T-helper 1 cell treated with Interleukin-12 subunit alpha and Interleukin-12 subunit beta and Interleukin-4 antibody, amounts not matched to agents 30 μg/mL and 1 μg/mL, for 36 hours (primary cell): Measurements from ENCODE around the gene NOX4.
"Not testable (repeated sequence)": the region's sequence is repeated elsewhere in the genome, so short reads cannot be mapped to it uniquely, and the experiment has no call there.

ENCODE experiments used
- H3K27ac Mint-ChIP-seq: one replicate; pipeline ENCODE4 v1.8.0; 2021; ENCODE audit warnings: mild to moderate bottlenecking, mixed read lengths
- H3K27me3 Mint-ChIP-seq: one replicate; pipeline ENCODE4 v1.8.0; 2021; ENCODE audit warnings: low read depth, mixed read lengths
- H3K36me3 Mint-ChIP-seq: one replicate; pipeline ENCODE4 v1.8.0; 2021; ENCODE audit warnings: low read depth, mixed read lengths
- H3K4me1 Mint-ChIP-seq: one replicate; pipeline ENCODE4 v1.8.0; 2021; ENCODE audit warnings: low read depth, mixed read lengths
- H3K4me3 Mint-ChIP-seq: one replicate; pipeline ENCODE4 v1.8.0; 2021; ENCODE audit warnings: mild to moderate bottlenecking, moderate library complexity, mixed read lengths
- H3K9me3 Mint-ChIP-seq: one replicate; pipeline ENCODE4 v1.8.0; 2021; ENCODE audit warnings: mixed read lengths

Gene NOX4

DNA sequence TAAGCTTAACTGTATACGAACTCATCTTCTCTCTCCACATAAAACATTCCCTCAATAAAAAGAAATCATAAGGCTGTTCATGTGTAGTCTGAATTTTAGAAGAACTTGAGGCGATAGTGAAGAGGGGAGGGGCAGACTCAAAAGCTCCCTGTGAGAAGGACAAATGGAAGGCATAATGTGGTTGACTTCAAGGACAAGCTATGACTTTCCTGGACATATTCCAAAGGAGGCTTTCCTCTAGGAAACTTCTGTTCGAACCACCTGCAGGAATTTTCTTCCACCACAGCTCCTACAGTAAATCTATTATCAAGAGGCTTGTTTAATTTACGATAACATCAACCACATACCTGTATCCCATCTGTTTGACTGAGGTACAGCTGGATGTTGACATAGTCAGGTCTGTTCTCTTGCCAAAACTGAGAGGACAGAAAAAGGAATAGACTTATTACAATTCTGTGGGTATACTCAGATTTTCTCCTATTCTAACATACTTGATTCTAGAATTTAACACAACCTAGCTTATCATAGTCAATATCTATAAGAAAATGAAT lies 154.0 kb downstream of the NOX4 start:
- not testable (repeated sequence) for H3K27ac Mint-ChIP-seq, H3K4me1 Mint-ChIP-seq, H3K27me3 Mint-ChIP-seq, H3K4me3 Mint-ChIP-seq, H3K9me3 Mint-ChIP-seq, H3K36me3 Mint-ChIP-seq

DNA sequence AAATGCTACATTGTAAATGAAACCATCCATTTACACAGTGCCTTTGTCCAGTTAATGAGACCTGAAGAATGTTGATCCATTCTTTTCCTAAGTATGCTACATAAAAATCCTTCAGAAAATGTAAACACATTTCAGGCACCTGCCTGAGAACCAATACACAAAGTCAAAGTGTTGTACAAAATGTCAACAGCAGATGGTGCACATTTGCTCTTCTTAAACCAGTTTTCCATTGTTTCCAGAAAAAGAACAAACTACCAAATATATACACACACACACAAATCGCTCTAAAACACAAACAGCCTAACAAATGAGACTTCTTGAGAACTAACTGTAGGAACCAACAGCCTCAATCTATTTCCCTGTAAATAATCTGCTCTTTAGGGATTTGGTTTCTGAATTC lies 157.5 kb downstream of the NOX4 start:
- H3K27ac Mint-ChIP-seq, H3K4me3 Mint-ChIP-seq, H3K9me3 Mint-ChIP-seq, H3K36me3 Mint-ChIP-seq, H3K27me3 Mint-ChIP-seq, H3K4me1 Mint-ChIP-seq: not testable (repeated sequence)

DNA sequence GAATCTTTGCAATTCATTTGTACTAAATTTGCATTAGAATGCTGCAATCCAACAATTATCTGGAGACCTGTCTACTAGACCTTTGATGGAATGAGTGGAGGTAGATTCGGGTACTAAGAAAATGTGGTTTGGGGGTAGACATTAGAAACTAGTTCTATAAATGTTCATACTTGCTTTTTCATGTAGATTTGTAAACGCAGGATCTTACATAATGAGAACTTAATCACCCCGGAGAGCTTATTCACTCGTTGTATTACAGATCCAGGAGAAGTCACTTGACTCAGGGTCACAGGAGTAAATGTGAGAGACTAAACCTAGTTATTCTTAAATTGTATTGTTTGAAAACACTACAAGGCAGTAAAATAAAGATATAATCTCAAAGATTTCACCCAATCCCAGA lies 159.2 kb downstream of the NOX4 start:
- H3K27ac Mint-ChIP-seq, result not testable (repeated sequence)

DNA sequence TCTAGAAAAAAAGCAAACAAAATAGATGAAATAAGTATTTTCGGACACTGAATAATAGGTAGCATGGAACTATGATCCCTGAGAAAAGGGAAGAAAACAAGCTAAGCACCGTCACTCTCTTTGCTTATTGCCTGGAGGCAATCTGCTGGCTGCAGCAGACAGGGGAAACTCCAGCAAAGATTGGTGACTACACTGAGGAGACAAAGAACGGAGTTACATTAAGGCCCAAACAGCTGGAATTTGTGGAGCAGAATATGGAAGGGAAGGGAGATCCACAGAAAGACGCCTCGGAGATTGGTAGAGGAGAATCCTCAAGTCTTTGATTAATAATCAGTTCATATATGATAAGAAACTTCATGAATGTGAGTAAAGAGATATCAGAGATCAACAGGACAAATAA lies 163.3 kb downstream of the NOX4 start:
- Mint-ChIP-seq H3K27me3 (no peaks in the 10 kb centered on the region), H3K9me3 (no peaks in the 10 kb centered on the region), H3K27ac (no peak overlapping the region), H3K4me1 (no peaks in the 10 kb centered on the region), H3K36me3 (no peaks in the 10 kb centered on the region), H3K4me3 (no peak overlapping the region)

More for the DNA sequence above, 159.2 kb downstream of the NOX4 start:
- not testable (repeated sequence) for H3K36me3 Mint-ChIP-seq, H3K4me1 Mint-ChIP-seq, H3K27me3 Mint-ChIP-seq, H3K9me3 Mint-ChIP-seq, H3K4me3 Mint-ChIP-seq

DNA sequence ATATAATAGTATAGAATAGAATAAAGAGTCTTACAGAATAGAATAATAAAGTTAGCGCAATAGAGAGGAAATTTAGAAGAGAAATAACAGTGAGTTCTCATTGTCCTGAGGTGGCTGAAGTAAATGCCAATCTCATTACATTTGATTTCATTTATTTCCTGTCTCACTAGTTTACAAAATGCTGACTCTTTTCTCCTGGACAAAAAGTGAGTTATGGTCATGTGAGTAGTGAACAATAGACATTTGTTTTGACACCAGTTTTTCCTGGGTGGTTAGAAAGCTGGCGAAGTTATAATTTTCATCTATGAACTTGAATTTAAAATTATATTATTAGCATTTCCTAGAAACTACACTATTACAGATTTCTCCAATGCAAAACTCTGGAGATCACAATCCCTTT lies 169.8 kb downstream of the NOX4 start:
- no peaks in the 10 kb centered on the region for H3K36me3 Mint-ChIP-seq
- no peak overlapping the region for H3K27ac Mint-ChIP-seq
- H3K27me3 Mint-ChIP-seq, result no peaks in the 10 kb centered on the region
- peaks cover 6% of the 10 kb centered on the region for H3K9me3 Mint-ChIP-seq
- H3K4me1 Mint-ChIP-seq, result no peaks in the 10 kb centered on the region
- no peak overlapping the region for H3K4me3 Mint-ChIP-seq

DNA sequence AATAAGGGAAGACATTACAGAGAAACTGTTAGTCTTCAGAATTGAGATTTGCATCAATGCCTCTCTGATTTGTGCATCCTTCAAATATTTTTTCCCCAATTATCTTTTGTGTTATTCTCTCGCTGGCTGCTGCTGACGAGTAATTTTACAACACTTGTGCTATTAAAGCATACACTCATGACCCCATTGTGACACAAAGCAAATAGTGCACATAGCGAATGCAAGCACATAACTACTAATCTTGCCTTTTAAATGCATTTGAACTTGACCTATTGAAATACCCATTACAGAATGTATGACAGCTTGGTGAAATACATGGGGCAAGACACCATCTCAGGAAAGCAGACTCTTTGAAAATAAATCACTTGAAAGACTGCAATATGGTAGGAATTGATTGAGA lies 180.6 kb downstream of the NOX4 start:
- not testable (repeated sequence) for H3K4me1 Mint-ChIP-seq, H3K27me3 Mint-ChIP-seq, H3K36me3 Mint-ChIP-seq, H3K9me3 Mint-ChIP-seq, H3K4me3 Mint-ChIP-seq, H3K27ac Mint-ChIP-seq

DNA sequence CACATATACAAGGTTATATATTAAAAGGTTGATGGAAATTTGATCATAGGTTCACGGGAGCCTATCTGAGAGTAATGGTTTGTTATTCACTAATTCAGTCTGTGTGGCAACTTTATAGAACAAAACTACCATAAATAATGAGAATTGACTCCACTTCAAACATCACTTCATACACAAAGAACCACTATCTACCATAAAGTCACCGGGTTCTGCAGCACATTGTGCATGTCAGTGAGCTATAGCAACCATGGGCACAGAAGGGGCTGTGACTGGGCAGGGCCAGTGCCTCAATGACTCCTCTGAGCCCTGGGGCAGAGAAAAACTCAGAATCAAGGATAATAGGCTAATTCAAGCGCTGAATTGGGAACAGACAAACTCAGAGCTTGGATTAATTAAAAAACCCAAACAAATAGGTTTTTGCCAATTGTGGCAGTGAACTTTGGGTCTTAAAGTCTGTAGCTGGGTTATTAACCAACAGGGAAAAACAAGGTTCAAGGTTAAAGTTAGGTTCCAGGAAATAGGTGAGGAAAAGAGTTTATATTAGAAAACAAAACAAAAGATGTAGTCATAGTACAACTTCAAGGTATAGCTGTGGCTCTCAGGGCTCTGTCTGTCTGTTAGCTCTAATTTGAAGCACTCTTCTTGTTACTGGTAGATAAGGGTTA lies 181.7 kb downstream of the NOX4 start:
- not testable (repeated sequence) for H3K36me3 Mint-ChIP-seq, H3K4me3 Mint-ChIP-seq, H3K9me3 Mint-ChIP-seq, H3K27ac Mint-ChIP-seq, H3K4me1 Mint-ChIP-seq, H3K27me3 Mint-ChIP-seq

DNA sequence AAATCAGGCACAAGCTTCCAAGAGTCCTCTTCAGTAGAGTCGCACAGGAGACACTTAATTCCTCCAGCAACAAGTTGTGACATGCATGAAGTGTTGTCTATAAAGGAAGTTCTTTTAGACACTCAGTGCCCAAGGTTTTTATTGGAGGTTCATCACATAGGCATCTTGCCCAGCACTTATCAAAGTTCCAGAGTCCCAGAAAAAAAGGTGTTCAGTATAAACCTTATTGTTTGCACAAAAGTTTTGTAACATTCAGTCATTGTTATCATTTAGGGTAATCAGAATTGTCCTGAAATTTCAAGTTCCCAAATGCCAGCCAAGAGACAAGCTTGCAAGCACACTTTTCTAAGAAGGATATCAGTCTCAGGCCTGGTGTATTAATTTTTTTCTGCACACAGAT lies 182.9 kb downstream of the NOX4 start:
- H3K4me1 Mint-ChIP-seq, H3K9me3 Mint-ChIP-seq, H3K4me3 Mint-ChIP-seq, H3K27me3 Mint-ChIP-seq, H3K36me3 Mint-ChIP-seq, H3K27ac Mint-ChIP-seq: not testable (repeated sequence)

DNA sequence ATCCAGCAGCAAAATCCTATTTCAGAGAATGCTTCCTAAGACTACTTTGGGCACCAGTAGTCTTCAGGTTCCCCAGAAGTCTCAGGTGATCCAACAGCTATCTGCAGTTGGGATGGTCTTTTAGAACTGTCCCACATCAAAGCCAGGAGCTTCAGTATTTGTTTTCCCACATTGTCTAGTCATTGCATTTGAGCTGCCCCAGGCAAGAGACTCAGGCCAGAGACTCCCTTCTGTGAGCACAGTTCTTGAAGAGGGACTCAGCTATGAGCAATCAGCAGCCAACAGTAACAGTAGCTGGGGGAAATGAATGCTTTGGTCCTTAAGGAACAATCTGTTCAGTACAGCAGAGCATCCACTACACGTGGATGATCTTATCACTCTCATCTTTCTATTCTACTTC lies 188.1 kb downstream of the NOX4 start:
- not testable (repeated sequence) for H3K4me1 Mint-ChIP-seq, H3K4me3 Mint-ChIP-seq, H3K9me3 Mint-ChIP-seq, H3K36me3 Mint-ChIP-seq, H3K27me3 Mint-ChIP-seq, H3K27ac Mint-ChIP-seq

DNA sequence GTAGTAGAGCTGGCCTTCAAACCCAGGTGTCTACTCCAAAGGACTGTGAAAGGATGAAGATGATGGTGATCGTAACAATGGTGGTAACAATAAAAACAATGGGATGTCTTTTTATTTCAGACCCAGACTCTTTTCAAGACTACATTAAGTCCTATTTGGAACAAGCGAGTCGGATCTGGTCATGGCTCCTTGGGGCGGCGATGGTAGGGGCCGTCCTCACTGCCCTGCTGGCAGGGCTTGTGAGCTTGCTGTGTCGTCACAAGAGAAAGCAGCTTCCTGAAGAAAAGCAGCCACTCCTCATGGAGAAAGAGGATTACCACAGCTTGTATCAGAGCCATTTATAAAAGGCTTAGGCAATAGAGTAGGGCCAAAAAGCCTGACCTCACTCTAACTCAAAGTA lies 196.2 kb downstream of the NOX4 start:
- H3K4me3 Mint-ChIP-seq, H3K27me3 Mint-ChIP-seq, H3K4me1 Mint-ChIP-seq: not testable (repeated sequence)

DNA sequence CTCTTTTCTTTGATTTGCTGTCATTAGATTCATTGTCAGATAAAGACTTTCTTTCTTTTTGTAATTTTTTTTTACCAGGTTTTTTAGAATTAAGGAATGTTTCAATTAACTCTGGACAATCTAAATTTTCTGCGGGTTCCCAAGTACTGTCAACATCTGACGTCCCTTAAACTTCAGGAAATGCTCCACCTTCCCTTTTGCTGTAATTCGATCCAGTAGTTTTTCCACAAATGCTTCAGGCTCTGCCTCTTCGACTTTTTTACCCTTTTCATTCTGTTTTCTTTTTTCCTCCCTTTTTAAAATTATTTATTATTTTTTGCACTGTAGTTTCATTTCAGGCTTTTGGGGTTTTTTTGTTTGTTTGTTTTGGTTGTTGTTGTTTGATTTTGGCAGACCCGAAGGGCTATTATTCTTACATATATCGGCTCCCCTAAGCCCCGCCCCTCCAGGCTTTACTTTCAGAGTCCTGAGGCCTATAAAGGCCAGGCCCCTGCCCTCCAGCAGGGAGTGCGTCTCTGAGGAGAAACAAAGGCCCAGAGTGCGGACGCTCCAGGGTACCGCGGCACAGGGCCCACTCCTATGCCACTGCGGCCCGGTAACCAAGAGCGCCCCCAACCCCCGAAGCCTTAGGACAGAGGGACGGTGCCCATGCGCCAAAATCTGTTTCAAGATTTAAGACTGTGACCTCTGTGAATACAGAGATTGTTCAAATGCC lies 197.1 kb downstream of the NOX4 start:
- H3K27ac Mint-ChIP-seq, result no peak overlapping the region
- H3K4me1 Mint-ChIP-seq, result no peaks in the 10 kb centered on the region
- H3K36me3 Mint-ChIP-seq, result no peaks in the 10 kb centered on the region
- no peaks in the 10 kb centered on the region for H3K27me3 Mint-ChIP-seq
- no peak overlapping the region for H3K4me3 Mint-ChIP-seq
- no peaks in the 10 kb centered on the region for H3K9me3 Mint-ChIP-seq

More for the DNA sequence above, 196.2 kb downstream of the NOX4 start:
- not testable (repeated sequence) for H3K27ac Mint-ChIP-seq, H3K9me3 Mint-ChIP-seq, H3K36me3 Mint-ChIP-seq

DNA sequence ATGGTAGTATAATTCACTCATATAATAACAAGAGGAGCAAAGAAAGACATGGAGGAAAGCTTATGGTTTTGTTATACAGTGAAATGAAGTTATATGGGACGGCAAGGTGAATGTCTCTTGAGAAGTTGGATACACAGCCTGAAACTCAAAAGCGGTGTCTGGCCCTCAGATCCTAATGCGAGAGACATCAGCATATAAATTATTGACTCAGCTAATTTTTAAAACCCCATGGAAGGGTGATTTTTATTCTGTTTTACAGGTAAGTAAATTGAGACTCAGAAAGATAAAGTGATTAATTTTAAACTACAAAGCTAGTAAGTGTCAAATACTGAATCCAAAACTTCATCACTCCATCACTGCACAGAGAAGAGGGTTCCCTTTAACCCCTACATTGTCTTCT lies 203.2 kb downstream of the NOX4 start:
- H3K27me3 Mint-ChIP-seq, H3K36me3 Mint-ChIP-seq, H3K4me1 Mint-ChIP-seq, H3K27ac Mint-ChIP-seq, H3K9me3 Mint-ChIP-seq, H3K4me3 Mint-ChIP-seq: not testable (repeated sequence)

DNA sequence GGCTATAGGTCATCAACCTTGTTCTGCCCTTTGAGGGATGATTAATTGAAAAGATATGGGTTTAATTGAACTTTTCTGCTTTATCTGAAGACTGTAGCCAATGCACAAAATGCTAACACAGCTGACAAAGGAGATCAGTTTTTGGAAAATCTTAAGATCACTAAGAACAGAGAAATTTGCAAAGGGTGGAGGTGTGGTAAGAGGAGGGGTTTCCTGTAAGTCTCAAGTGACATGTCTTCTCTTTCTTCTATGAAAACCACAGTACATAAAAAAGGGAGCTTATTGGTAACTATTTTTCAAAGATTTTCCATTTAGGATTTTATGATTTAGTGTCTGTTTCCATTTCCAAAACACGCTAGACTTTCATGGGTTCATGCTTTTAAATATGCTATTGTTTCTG lies 204.6 kb downstream of the NOX4 start:
- H3K4me3 Mint-ChIP-seq, H3K4me1 Mint-ChIP-seq, H3K27me3 Mint-ChIP-seq, H3K9me3 Mint-ChIP-seq, H3K36me3 Mint-ChIP-seq, H3K27ac Mint-ChIP-seq: not testable (repeated sequence)

DNA sequence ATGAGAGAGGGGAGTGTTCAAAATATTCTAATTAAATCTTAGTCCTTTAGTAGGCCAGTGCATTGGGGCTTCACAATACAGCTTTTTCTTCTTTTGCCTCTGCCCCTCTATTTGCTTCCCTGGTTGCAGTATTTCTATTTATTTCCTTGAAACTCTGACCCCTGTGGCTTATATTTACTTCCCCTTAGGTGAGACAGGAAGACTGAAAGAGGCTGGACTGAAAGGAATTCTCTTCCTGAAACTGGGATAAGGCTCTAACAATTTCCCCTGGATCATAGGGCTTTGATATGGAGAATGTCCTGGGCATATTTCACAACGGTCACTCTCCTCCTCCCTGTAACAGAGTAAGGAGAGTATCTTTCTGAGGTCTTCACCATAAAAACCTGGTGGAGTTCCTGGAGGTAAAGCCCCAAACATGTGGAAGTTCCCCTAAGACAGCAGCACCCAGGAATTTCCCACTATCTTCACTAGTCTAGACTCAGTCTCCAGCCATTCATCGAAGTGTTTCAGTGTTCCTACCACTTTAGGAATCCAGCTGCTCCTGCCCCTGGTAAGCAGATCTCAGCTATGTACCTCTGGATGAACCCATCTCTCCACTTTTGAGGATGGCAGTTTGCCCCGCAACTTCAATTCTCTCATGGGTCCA lies 210.0 kb downstream of the NOX4 start:
- not testable (repeated sequence) for H3K27ac Mint-ChIP-seq, H3K4me1 Mint-ChIP-seq, H3K27me3 Mint-ChIP-seq, H3K36me3 Mint-ChIP-seq, H3K4me3 Mint-ChIP-seq, H3K9me3 Mint-ChIP-seq

DNA sequence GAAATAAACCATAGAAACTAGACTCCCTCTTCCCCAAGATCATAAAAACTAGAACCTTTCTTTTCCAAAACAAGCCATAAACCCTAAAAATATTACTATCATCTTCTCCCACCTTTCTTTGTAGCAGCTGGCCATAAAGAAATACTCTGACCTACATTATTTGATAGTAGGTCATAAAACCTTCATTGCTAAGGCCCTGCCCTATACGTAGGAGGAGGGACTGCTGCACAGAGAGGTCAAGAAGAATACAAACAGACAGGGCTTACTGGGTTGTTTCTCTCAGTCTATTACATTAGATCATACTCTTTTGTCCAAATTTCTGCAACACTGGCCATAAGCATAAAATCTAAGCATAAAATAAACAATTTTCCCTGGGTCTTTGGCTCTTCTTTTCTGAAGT lies 212.0 kb downstream of the NOX4 start:
- no peaks in the 10 kb centered on the region for H3K9me3 Mint-ChIP-seq
- no peaks in the 10 kb centered on the region for H3K27me3 Mint-ChIP-seq
- H3K4me1 Mint-ChIP-seq, result no peaks in the 10 kb centered on the region
- H3K36me3 Mint-ChIP-seq, result no peaks in the 10 kb centered on the region
- no peak overlapping the region for H3K27ac Mint-ChIP-seq
- no peak overlapping the region for H3K4me3 Mint-ChIP-seq
